HG02571 (cell line): ENCODE results near the gene DNAH17.
"Not testable (repeated sequence)": the region's sequence is repeated elsewhere in the genome, so short reads cannot be mapped to it uniquely, and the experiment has no call there.

Source experiments
- ATAC-seq: cut with Tn5 transposase; IDR thresholded peaks from one replicate; pipeline ENCODE4 v1.9.1; 2021; ENCODE audit warnings: mild to moderate bottlenecking, moderate library complexity; ENCODE audit not compliant: unreplicated experiment

Gene DNAH17

GRCh38 chr17:78484271-78485246 lies 92.6 kb downstream of the DNAH17 start:
- ATAC-seq: no peak

GRCh38 chr17:78479369-78479768 lies 97.8 kb downstream of the DNAH17 start:
- no peak for ATAC-seq

DNA sequence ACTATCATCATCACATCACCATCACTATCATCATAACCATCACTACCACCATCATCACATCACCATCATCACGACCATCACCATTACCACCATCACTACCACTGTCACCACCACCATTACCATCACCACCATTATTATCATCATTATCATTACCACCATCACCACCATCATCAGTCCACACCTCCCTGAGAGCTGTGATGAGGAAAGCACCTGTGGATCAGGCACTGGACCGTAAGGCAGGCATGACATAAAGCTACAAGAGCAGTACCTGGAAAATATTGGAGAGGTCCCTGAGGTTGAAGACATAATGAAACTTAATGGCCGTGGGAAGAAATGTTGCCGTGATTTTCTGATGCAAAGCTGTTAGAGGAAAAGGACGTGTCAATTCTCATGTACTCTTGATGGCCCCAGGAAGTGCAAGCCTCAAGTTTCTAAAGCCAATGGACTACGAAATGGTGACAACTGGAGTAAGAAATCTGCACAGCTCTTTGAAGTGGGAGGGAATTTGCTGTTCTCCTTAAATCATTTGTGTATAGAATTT lies 98.4 kb downstream of the DNAH17 start:
- no peak for ATAC-seq

GRCh38 chr17:78477913-78478756 lies 99.1 kb downstream of the DNAH17 start:
- ATAC-seq: no peak

GRCh38 chr17:78476973-78477372 lies 100.2 kb downstream of the DNAH17 start:
- ATAC-seq: no peak

DNA sequence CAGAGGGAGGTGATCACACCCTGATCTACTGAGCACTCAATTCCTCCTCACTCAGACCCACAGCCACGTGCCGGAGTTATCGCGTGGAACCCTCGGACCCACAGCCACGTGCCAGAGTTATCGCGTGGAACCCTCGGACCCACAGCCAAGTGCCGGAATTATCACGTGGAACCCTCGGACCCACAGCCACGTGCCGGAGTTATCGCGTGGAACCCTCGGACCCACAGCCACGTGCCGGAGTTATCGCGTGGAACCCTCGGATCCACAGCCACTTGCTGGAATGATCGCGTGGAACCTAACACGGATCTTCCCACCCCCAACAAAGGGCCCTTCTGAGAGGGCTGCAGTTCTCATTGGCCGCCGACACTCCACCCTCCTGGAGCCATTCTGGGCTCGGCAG lies 101.0 kb downstream of the DNAH17 start:
- ATAC-seq: no peak

DNA sequence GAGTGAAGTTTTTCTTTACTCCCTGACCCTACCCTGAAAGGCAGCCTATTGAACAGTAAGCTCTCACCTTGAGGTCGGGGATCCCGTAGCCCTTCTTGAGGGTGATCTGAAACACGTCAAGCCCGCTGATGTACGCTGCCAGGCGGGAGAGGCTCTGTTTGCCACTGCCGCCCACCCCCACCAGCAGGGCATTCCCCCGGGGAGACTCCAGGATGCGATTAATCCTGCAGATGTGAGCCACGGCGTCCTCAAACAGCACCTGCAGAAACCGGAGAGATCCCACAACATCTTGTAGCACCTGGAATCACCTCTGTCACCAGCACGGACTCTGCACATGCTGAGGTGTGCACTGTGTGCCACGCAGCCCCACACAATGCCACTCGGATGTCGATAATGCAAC lies 102.0 kb downstream of the DNAH17 start:
- no peak for ATAC-seq

GRCh38 chr17:78474614-78475146 lies 102.5 kb downstream of the DNAH17 start:
- no peak for ATAC-seq

DNA sequence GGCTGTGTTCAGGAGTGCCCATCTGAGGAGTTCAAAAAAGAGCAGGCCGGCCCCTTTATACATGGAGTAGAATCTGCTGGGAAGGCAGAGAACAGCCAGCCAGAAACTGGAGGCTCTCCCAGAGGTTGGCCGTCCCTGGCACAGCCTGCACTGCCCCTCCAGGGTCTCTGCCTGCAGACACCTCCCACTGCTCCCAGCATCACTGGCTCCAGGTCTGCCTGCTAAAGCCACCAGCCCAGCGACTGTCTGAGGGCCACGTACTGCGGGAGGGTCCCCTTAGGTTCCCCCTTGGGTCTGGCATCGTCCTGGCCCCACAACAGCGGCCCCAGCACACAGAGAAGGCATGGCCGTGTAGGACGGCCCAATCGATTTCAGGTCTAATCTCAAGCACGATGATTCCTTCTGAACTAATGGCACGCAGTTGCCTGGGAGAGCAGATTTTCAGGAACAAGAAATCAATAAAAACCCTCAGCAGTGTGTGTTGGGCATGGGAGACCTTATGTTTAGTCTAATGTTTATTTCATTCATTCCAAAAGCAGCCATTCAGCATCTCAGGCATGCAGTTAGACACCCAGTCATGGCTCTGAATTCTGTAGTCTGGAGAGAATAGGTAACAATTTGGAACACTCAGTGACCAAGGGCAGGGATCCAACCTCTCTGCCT lies 103.1 kb downstream of the DNAH17 start:
- no peak for ATAC-seq

DNA sequence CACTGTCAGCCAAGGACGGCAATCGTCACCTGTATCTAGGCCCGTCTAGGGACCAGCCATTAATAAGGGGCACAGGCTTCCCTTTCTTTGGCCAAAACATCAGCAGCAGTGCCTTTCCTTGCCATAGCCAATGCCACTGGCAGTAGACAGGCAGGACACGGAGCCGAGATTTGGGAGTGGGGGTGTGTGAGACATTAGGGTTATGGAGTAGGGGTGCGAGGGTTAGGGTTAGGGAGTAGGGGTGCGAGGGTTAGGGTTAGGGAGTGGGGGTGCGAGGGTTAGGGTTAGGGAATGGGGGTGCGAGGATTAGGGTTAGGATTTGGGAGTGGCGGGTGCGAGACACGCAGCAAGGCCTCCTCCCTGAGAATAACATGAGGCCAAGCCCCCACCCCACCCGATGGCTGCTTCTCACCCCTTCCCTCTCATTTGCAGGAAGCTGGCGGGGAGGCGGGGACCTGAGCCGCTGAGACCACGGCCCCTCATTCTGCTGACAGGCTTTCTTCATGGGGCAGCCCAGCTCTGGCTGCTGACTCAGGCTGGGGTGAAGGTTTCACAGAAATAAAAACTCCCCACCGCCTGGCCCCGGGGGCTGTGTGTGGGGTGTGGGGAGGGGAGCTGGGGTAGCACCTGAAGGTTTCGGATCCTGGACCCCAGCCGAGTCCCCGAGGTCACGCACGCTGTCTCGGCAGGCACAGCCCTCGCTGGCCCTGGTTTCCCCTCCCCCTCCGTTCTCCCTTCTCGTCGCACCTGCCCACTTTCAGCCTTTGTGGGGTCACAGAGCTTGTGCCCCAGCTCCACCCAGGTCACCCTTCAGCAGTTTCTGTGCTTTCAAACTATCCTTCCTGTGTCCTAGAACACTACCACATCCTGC lies 104.9 kb downstream of the DNAH17 start:
- ATAC-seq: no peak

- ATAC-seq: no peak
Measured at GRCh38 chr17:78471635-78472034, 105.6 kb downstream of the DNAH17 start.

DNA sequence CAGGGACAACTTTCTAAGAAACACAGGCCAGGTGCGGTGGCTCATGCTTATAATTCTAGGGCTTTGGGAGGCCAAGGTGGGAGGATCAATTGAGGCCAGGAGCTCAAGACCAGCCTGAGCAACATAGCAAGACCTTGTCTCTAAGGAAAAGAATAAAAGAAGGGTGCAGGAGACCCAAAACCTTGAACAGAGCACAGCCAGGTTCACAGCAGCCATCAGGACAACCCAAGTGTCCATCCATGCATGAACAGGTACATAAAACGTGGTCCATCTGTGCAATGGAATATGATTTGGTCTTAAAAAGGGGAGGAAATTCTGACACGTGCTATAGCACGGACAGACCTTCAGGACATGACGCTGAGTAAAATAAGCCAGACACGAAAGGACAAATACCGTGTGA lies 107.8 kb downstream of the DNAH17 start:
- ATAC-seq: no peak

DNA sequence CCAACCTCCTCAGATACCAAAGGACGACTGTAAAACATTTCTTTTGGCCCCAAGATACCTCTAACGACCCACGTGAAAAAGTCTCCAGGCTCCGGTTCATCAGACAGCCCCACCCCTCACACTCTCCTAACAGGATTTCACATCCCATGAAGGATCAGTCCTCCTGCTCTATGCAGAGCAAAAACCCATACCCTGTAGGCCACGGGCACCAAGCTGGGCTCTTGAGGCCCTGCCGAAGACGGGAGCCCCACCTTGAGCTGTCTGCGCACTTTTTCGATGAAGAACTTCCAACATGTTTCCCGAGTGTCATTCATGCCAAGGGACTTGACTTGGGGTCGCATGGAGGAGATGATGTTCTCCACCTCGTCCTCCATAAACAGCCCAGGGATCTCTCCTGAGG lies 108.8 kb downstream of the DNAH17 start:
- no peak for ATAC-seq

- no peak for ATAC-seq
Measured at GRCh38 chr17:78466786-78467715, 110.1 kb downstream of the DNAH17 start.

DNA sequence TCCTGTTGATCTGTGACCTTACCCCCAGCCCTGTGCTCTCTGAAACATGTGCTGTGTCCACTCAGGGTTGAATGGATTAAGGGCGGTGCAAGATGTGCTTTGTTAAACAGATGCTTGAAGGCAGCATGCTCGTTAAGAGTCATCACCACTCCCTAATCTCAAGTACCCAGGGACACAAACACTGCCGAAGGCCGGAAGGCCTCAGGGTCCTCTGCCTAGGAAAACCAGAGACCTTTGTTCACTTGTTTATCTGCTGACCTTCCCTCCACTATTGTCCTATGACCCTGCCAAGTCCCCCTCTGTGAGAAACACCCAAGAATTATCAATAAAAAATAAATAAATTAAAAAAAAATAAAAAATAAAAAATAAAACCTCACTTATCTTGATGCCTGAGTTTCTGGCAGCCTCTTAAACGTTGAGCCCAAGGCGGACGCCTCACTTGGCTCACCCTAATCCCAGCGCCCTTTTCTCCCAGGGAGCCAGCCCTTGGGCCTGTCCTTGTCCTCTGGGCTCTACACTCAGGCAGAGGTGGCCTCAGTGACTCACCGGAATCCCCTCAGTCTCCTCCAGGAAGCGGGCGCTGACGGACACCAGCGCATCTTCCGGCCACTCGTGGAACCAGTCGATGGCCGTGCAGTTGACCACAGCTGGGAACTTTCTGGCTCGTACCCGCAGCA lies 110.9 kb downstream of the DNAH17 start:
- ATAC-seq: not testable (repeated sequence)

GRCh38 chr17:78462148-78462547 lies 115.0 kb downstream of the DNAH17 start:
- ATAC-seq: no peak

DNA sequence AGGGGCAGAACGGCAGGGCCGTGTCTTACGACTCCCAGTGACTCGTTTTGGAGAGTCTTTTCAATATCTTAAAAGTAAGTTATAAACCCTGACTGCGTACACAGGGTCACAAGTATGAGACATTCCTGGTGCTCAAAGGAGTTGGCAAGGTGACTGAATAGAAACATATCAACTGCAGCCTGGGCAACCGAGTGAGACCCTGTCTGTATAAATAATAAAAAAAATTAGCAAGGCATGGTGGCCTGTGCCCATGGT lies 115.5 kb downstream of the DNAH17 start:
- ATAC-seq: no peak
